SK-N-SH (cell line): ENCODE measurements around the gene CSPG5. TPM values are rescaled to one million over a fixed set of nuclear protein-coding genes. Genes with fewer than 3 reads are reported as not detected.

Experiments
- CTCF ChIA-PET: fragments of 300-600, 350-600 bp; formaldehyde crosslinking; extraction: SDS; loops from one replicate; lab custom pipeline; 2021; lab: Yijun Ruan, JAX
- POLR2A ChIA-PET: fragments of 350-600 bp; sonication (Branson Sonifier 250); formaldehyde crosslinking; extraction: SDS; loops from one replicate; lab custom pipeline; 2020; ENCODE audit warnings: antibody characterized with exemption, inconsistent platforms; lab: Yijun Ruan, JAX
- DNase-seq: peaks from one replicate; pipeline ENCODE4 v3.0.0; 2012
- H2AFZ ChIP-seq: fragments of 200-600 bp; sonication (generic); 2 replicates; pipeline ENCODE4 v1.8.1; 2016; ENCODE audit warnings: antibody characterized with exemption, mild to moderate bottlenecking, low read depth
- H3F3A ChIP-seq: fragments of 200-600 bp; sonication (generic); replicated peaks from 2 replicates; pipeline ENCODE3; 2016; ENCODE audit warnings: antibody characterized with exemption, mild to moderate bottlenecking; ENCODE audit not compliant: insufficient read depth
- H3K27ac ChIP-seq, 2 experiments: fragments of 200-500 bp in 1 of 2; fragments of 200-600 bp in 1 of 2; sonication (Bioruptor generic) in 1 of 2; sonication (generic), shearing (Covaris generic) in 1 of 2; 2 replicates each; pipeline versions ENCODE4 v1.5.1 to v1.6.1; 2014 to 2016; ENCODE audit warnings: low read depth in 2 of 2, inconsistent platforms in 1 of 2, low read length in 1 of 2, mild to moderate bottlenecking in 1 of 2, mixed read lengths in 1 of 2
- H3K27me3 ChIP-seq: fragments of 200-600 bp; sonication (generic), shearing (Covaris generic); 2 replicates; pipeline ENCODE4 v1.6.1; 2016; ENCODE audit warnings: mixed run types; ENCODE audit not compliant: insufficient read depth
- H3K36me3 ChIP-seq, 2 experiments: fragments of 200-500 bp in 1 of 2; fragments of 200-600 bp in 1 of 2; sonication (Bioruptor generic) in 1 of 2; sonication (generic) in 1 of 2; replicated peaks in 1 of 2; 2 replicates each; pipeline versions ENCODE3 to v1.5.1; 2014 to 2016; ENCODE audit warnings: low read length in 1 of 2, mild to moderate bottlenecking in 1 of 2; ENCODE audit not compliant: insufficient read depth in 2 of 2, control insufficient read depth in 1 of 2
- H3K4me1 ChIP-seq, 2 experiments: fragments of 200-500 bp in 1 of 2; fragments of 200-600 bp in 1 of 2; sonication (Bioruptor generic) in 1 of 2; sonication (generic), shearing (Covaris generic) in 1 of 2; 2 replicates each; pipeline versions ENCODE4 v1.5.1 to v1.6.1; 2014 to 2016; ENCODE audit warnings: low read depth in 1 of 2, low read length in 1 of 2, mixed run types in 1 of 2; ENCODE audit not compliant: insufficient read depth in 2 of 2, control insufficient read depth in 1 of 2
- H3K4me2 ChIP-seq: fragments of 200-600 bp; sonication (generic), shearing (Covaris generic); 2 replicates; pipeline ENCODE4 v1.6.1; 2017; ENCODE audit warnings: mixed run types
- H3K4me3 ChIP-seq, 2 experiments: fragments of 200-500 bp in 1 of 2; fragments of 200-600 bp in 1 of 2; sonication (Bioruptor generic) in 1 of 2; sonication (generic), shearing (Covaris generic) in 1 of 2; 2 replicates each; pipeline versions ENCODE4 v1.5.1 to v1.8.1; 2014 to 2016; ENCODE audit warnings: low read depth in 2 of 2, inconsistent platforms in 1 of 2, low read length in 1 of 2, mild to moderate bottlenecking in 1 of 2, mixed read lengths in 1 of 2, moderate library complexity in 1 of 2
- H3K79me2 ChIP-seq: fragments of 200-600 bp; sonication (generic); 2 replicates; pipeline ENCODE4 v1.8.1; 2017; ENCODE audit warnings: mild to moderate bottlenecking; ENCODE audit not compliant: insufficient read depth
- H3K9ac ChIP-seq: fragments of 200-600 bp; sonication (generic); 2 replicates; pipeline ENCODE4 v1.6.1; 2017; ENCODE audit warnings: mixed run types
- H3K9me2 ChIP-seq: fragments of 200-600 bp; sonication (generic); 2 replicates; pipeline ENCODE4 v1.6.1; 2017; ENCODE audit warnings: mixed run types
- H3K9me3 ChIP-seq: fragments of 200-600 bp; sonication (generic); 2 replicates; pipeline ENCODE4 v1.6.1; 2017; ENCODE audit warnings: mixed run types, mild to moderate bottlenecking, moderate library complexity
- H4K20me1 ChIP-seq: fragments of 200-600 bp; sonication (generic); 2 replicates; pipeline ENCODE4 v1.6.1; 2017; ENCODE audit warnings: mild to moderate bottlenecking, mixed run types; ENCODE audit not compliant: insufficient read depth
- FOXJ3 ChIP-seq: sonication (generic); formaldehyde crosslinking; IDR thresholded peaks from 2 replicates; pipeline ENCODE4 v1.5.1; 2020; ENCODE audit warnings: mild to moderate bottlenecking, missing genetic modification reagents
- FOXM1 ChIP-seq: IDR thresholded peaks from 2 replicates; pipeline ENCODE4 v1.4.0; 2012; ENCODE audit warnings: low read depth, mild to moderate bottlenecking
- IRF3 ChIP-seq: fragments of 150-350 bp; IDR thresholded peaks from 2 replicates; pipeline ENCODE4 v1.6.1; 2016; ENCODE audit warnings: mild to moderate bottlenecking, low read depth, low read length
- MXI1 ChIP-seq: IDR thresholded peaks from 2 replicates; pipeline ENCODE4 v1.6.1; 2012; ENCODE audit warnings: mild to moderate bottlenecking, low read depth, low read length, improper control_type of control experiment
- RAD21 ChIP-seq: IDR thresholded peaks from 2 replicates; pipeline ENCODE4 v1.6.1; 2012; ENCODE audit warnings: mild to moderate bottlenecking, low read length
- RCOR1 ChIP-seq: fragments of 150-350 bp; IDR thresholded peaks from 2 replicates; pipeline ENCODE4 v1.6.1; 2017; ENCODE audit warnings: antibody characterized with exemption, low read length
- REST ChIP-seq: IDR thresholded peaks from 2 replicates; pipeline ENCODE4 v1.6.1; 2012; ENCODE audit warnings: mild to moderate bottlenecking, low read depth, low read length, moderate library complexity
- RFX5 ChIP-seq: IDR thresholded peaks from 2 replicates; pipeline ENCODE4 v1.6.1; 2012; ENCODE audit warnings: mild to moderate bottlenecking, improper control_type of control experiment, low read length
- SMC3 ChIP-seq: IDR thresholded peaks from 2 replicates; pipeline ENCODE4 v1.6.1; 2012; ENCODE audit warnings: low read depth, low read length, improper control_type of control experiment
- TAF1 ChIP-seq: IDR thresholded peaks from 2 replicates; pipeline ENCODE4 v1.6.1; 2012; ENCODE audit warnings: low read depth, mild to moderate bottlenecking, low read length, moderate library complexity, borderline replicate concordance
- USF1 ChIP-seq: IDR thresholded peaks from 2 replicates; pipeline ENCODE4 v1.4.0; 2012; ENCODE audit warnings: low read depth, borderline replicate concordance
- USF2 ChIP-seq: fragments of 150-350 bp; IDR thresholded peaks from 2 replicates; pipeline ENCODE4 v1.6.1; 2017; ENCODE audit warnings: antibody characterized with exemption, low read length, low read depth, borderline replicate concordance
- ZBTB33 ChIP-seq: IDR thresholded peaks from 2 replicates; pipeline ENCODE4 v1.4.0; 2012; ENCODE audit warnings: low read depth, borderline replicate concordance
- WGBS: methylation state at CpG from one replicate; pipeline ENCODE4 v1.1.6; 2017; ENCODE audit warnings: low lambda C conversion rate; 5-methylcytosine and 5-hydroxymethylcytosine counted together
- polyA plus RNA-seq, 3 experiments: library from polyadenylated mRNA; depleted of rRNA; stranded (reverse); fragments of >200 nt; gene quantifications; 2 replicates each; pipeline ENCODE4 v1.2.3, GENCODE V29; 2012

CSPG5 gene
- polyA plus RNA-seq, 1 of the 3 experiments (the other 2 are of a cell fraction) = 0.58 TPM

- H3F3A ChIP-seq = no peaks in the 10 kb centered on the region
- H3K27me3 ChIP-seq = no peaks in the 10 kb centered on the region
- peaks cover 23% of the 10 kb centered on the region for H3K79me2 ChIP-seq
- H3K27ac ChIP-seq = no peak overlapping the region
- WGBS = 81% methylated on average over 5 of the region's 5 CpGs
- no peaks in the 10 kb centered on the region for H4K20me1 ChIP-seq
- H3K9me2 ChIP-seq = no peaks in the 10 kb centered on the region
- TF ChIP-seq REST = no peak
- POLR2A ChIA-PET = no interaction called here
- H3K9ac ChIP-seq = no peak overlapping the region
- H2AFZ ChIP-seq = no peak overlapping the region
- CTCF ChIA-PET = no interaction called here
- no peak overlapping the region for H3K4me2 ChIP-seq
- DNase-seq = no peak
- peaks cover 0 to 2% of the 10 kb centered on the region in 2 experiments for H3K36me3 ChIP-seq
- no peaks in the 10 kb centered on the region for H3K9me3 ChIP-seq
- H3K4me3 ChIP-seq = no peak overlapping the region
- peaks cover 0 to 6% of the 10 kb centered on the region in 2 experiments; a peak in 1 of 4 replicates for H3K4me1 ChIP-seq
These were observed 62.8 kb downstream of the CSPG5 start for GRCh38 chr3:47515864-47516319.

GRCh38 chr3:47515100-47515499, 63.6 kb downstream of the CSPG5 start:
- peaks cover 31% of the 10 kb centered on the region for H3K79me2 ChIP-seq
- H3K27ac ChIP-seq = no peak overlapping the region
- H3K9ac ChIP-seq = no peak overlapping the region
- H2AFZ ChIP-seq = no peak overlapping the region
- no peaks in the 10 kb centered on the region for H3F3A ChIP-seq
- H3K4me3 ChIP-seq = no peak overlapping the region
- H3K27me3 ChIP-seq = no peaks in the 10 kb centered on the region
- no peaks in the 10 kb centered on the region for H3K9me3 ChIP-seq
- no peaks in the 10 kb centered on the region for H4K20me1 ChIP-seq
- POLR2A ChIA-PET = no interaction called here
- H3K4me1 ChIP-seq = peaks cover 0 to 6% of the 10 kb centered on the region in 2 experiments; a peak in 1 of 4 replicates
- no peak overlapping the region for H3K4me2 ChIP-seq
- CTCF ChIA-PET = no interaction called here
- DNase-seq = no peak
- peaks cover 6% of the 10 kb centered on the region in 2 experiments for H3K36me3 ChIP-seq
- no peaks in the 10 kb centered on the region for H3K9me2 ChIP-seq
- 78% methylated on average over 5 of the region's 5 CpGs for WGBS
- TF ChIP-seq IRF3 (no peak), USF1 (no peak), FOXM1 (no peak), RAD21 (no peak), USF2 (no peak), RFX5 (no peak), FOXJ3 (CRISPR knock-in tag) (no peak), TAF1 (no peak), MXI1 (no peak), SMC3 (no peak), RCOR1 (no peak), REST (no peak), ZBTB33 (no peak)
- TF ChIP-seq, all 33 proteins: peak for 0
